Fibroblast of pulmonary artery (primary cell): Measurements from ENCODE around the gene FLNA.

Source experiments
- DNase-seq: peaks from one replicate; pipeline ENCODE4 v3.0.0-alpha.2; 2010; ENCODE audit warnings: low read depth
- H3K4me3 ChIP-seq: replicated peaks from 2 replicates; pipeline ENCODE4 v1.5.1; 2011; ENCODE audit warnings: low read depth, mild to moderate bottlenecking, control low read depth, low read length, moderate library complexity
- CTCF ChIP-seq: IDR thresholded peaks from 2 replicates; pipeline ENCODE4 v1.5.1; 2011; ENCODE audit warnings: mild to moderate bottlenecking, control low read depth, low read length, inconsistent platforms; ENCODE audit errors: missing control alignments

Gene FLNA

GRCh38 chrX:154325541-154325940, 48.9 kb downstream of the FLNA start:
- DNase-seq, result no peak
- H3K4me3 ChIP-seq, result no peak overlapping the region
- no peak for TF ChIP-seq CTCF

GRCh38 chrX:154323537-154323936, 50.9 kb downstream of the FLNA start:
- no peak overlapping the region for H3K4me3 ChIP-seq
- DNase-seq, result no peak
- TF ChIP-seq CTCF, result no peak

- H3K4me3 ChIP-seq, result no peak overlapping the region
- no peak for TF ChIP-seq CTCF
- no peak for DNase-seq
These were observed 51.5 kb downstream of the FLNA start for GRCh38 chrX:154322890-154323289.

GRCh38 chrX:154321594-154321993, 52.8 kb downstream of the FLNA start:
- no peak for TF ChIP-seq CTCF
- DNase-seq, result no peak
- H3K4me3 ChIP-seq, result no peak overlapping the region

GRCh38 chrX:154321152-154321551, 53.3 kb downstream of the FLNA start:
- DNase-seq, result no peak
- TF ChIP-seq CTCF, result no peak
- no peak overlapping the region for H3K4me3 ChIP-seq

- no peak overlapping the region for H3K4me3 ChIP-seq
- DNase-seq, result no peak
- TF ChIP-seq CTCF, result no peak
These were observed 54.0 kb downstream of the FLNA start for GRCh38 chrX:154320406-154320805.

- H3K4me3 ChIP-seq, result no peak overlapping the region
- peak; percentile 55 for TF ChIP-seq CTCF
- DNase-seq, result peak; percentile 38
These were observed 56.9 kb downstream of the FLNA start for GRCh38 chrX:154317391-154317995.
